ENCODE data around the gene VSIG1. TPM values are rescaled to one million over a fixed set of nuclear protein-coding genes. Genes with fewer than 3 reads are reported as not detected.

Gene VSIG1
- total RNA-seq, 1 experiment from 2014 or later = 1.5 TPM

GRCh38 chrX:108053218-108053617 is 8.4 kb downstream of the VSIG1 start:
- Histone ChIP-seq H4K5ac (ENCODE audit: insufficient read length, low read depth, low read length) (no peak overlapping the region), H3K27me3 (ENCODE audit: insufficient read depth, low read length) (no peaks in the 10 kb centered on the region), H2BK5ac (ENCODE audit: insufficient read length, low read length) (no peak overlapping the region), H3K56ac (ENCODE audit: insufficient read length, low read depth, low read length) (no peak overlapping the region), H3K23me2 (ENCODE audit: insufficient read length, low read depth, low read length, poor library complexity, severe bottlenecking) (no peaks in the 10 kb centered on the region), H3K23ac (ENCODE audit: insufficient read length, low read depth, low read length) (no peak overlapping the region), H2BK120ac (ENCODE audit: low read depth, low read length, poor library complexity, severe bottlenecking) (no peak overlapping the region), H4K20me1 (ENCODE audit: control insufficient read depth, insufficient read depth, insufficient read length) (no peaks in the 10 kb centered on the region), H4K8ac (replicated peaks; ENCODE audit: insufficient read length, low read depth, low read length) (no peak overlapping the region), H4K91ac (ENCODE audit: insufficient read length, low read depth, low read length) (no peak overlapping the region), H2BK12ac (ENCODE audit: insufficient read length, low read depth, low read length) (no peak overlapping the region), H3K4ac (ENCODE audit: low read depth, low read length) (no peak overlapping the region), H2AFZ (ENCODE audit: low read length) (no peak overlapping the region), H2BK20ac (ENCODE audit: low read depth, low read length, poor library complexity, severe bottlenecking) (no peak overlapping the region), H3K4me1 (ENCODE audit: insufficient read depth, low read length) (no peaks in the 10 kb centered on the region), H3K79me1 (ENCODE audit: insufficient read depth, low read depth, low read length, poor library complexity, severe bottlenecking) (no peaks in the 10 kb centered on the region), H3K79me2 (ENCODE audit: insufficient read depth, low read length) (no peaks in the 10 kb centered on the region), H2BK15ac (ENCODE audit: low read depth, low read length) (no peak overlapping the region), H3K4me2 (ENCODE audit: insufficient read depth, insufficient read length, low read length) (no peak overlapping the region), H3K9me3 (ENCODE audit: control insufficient read depth, low read depth, low read length) (no peaks in the 10 kb centered on the region), H3K27ac (ENCODE audit: insufficient read length, low read depth, low read length) (no peak overlapping the region), H3K14ac (ENCODE audit: insufficient read depth, low read length) (no peak overlapping the region), H3K18ac (ENCODE audit: insufficient read length, low read depth, low read length) (no peak overlapping the region), H3K9ac (ENCODE audit: extremely low read depth, insufficient read length, low read length) (no peak overlapping the region), H3T11ph (ENCODE audit: low read length) (no peak overlapping the region), H2AK5ac (ENCODE audit: insufficient read length, low read length) (no peak overlapping the region)
- no peaks in the 10 kb centered on the region for H3K4me1 Mint-ChIP-seq
- peaks cover 1% of the 10 kb centered on the region; the same call in 1 of the 2 replicates for H3K27me3 Mint-ChIP-seq (ENCODE audit: low read depth)
- H3K27ac Mint-ChIP-seq = no peak overlapping the region
- no peaks in the 10 kb centered on the region for H3K36me3 Mint-ChIP-seq (ENCODE audit: insufficient read depth in 1 of 3, low read depth in 3 of 3)
- peaks cover 0 to 11% of the 10 kb centered on the region in 2 experiments; a peak in 3 of 5 replicates for H3K9me3 Mint-ChIP-seq
- DNase-seq = no peak
- H3K4me3 Mint-ChIP-seq = no peak overlapping the region
- no peak for TF ChIP-seq CTCF (conservative IDR thresholded peaks at IDR 0.05)
